Activated T-cell treated with anti-CD3 and anti-CD28 coated beads, Interleukin-2, amount 50 U/mL, for 4 hours (primary cell): Measurements from ENCODE around the gene CENPM. TPM values are rescaled to one million over a fixed set of nuclear protein-coding genes. Genes with fewer than 3 reads are reported as not detected.

Source experiments
- ATAC-seq, 2 donors: fragments of 200-7000 bp; cut with Tn5 transposase; one replicate each; pipeline ENCODE4 v1.10.0; 2021
- DNase-seq: peaks from one replicate; pipeline ENCODE4 v3.0.0-alpha.2; 2020
- H3K27me3 Mint-ChIP-seq: one replicate; pipeline ENCODE4 v1.8.0; 2021; ENCODE audit warnings: low read depth, mixed read lengths
- H3K36me3 Mint-ChIP-seq: one replicate; pipeline ENCODE4 v1.8.0; 2022; ENCODE audit warnings: mixed read lengths; ENCODE audit not compliant: insufficient read depth
- H3K4me1 Mint-ChIP-seq: one replicate; pipeline ENCODE4 v1.8.0; 2021; ENCODE audit warnings: low read depth, mixed read lengths
- H3K4me3 Mint-ChIP-seq: one replicate; pipeline ENCODE4 v1.8.0; 2021; ENCODE audit warnings: mild to moderate bottlenecking, moderate library complexity, mixed read lengths
- H3K9me3 Mint-ChIP-seq: one replicate; pipeline ENCODE4 v1.8.0; 2021; ENCODE audit warnings: mixed read lengths
- total RNA-seq, 3 donors: library from RNA; stranded (reverse); gene quantifications; one replicate each; pipeline ENCODE4 v1.2.1, GENCODE V29; 2021

CENPM gene
- total RNA-seq, 3 donors from 2014 or later: 40.7 to 52.2 (median 48.5) TPM

GRCh38 chr22:41916745-41917358 is 30.1 kb downstream of the CENPM start:
- no peak for DNase-seq
- Mint-ChIP-seq H3K27me3 (peaks cover 32% of the 10 kb centered on the region), H3K4me3 (no peak overlapping the region), H3K9me3 (no peaks in the 10 kb centered on the region), H3K36me3 (no peaks in the 10 kb centered on the region), H3K4me1 (peaks cover 28% of the 10 kb centered on the region)
- ATAC-seq: no peak

DNA sequence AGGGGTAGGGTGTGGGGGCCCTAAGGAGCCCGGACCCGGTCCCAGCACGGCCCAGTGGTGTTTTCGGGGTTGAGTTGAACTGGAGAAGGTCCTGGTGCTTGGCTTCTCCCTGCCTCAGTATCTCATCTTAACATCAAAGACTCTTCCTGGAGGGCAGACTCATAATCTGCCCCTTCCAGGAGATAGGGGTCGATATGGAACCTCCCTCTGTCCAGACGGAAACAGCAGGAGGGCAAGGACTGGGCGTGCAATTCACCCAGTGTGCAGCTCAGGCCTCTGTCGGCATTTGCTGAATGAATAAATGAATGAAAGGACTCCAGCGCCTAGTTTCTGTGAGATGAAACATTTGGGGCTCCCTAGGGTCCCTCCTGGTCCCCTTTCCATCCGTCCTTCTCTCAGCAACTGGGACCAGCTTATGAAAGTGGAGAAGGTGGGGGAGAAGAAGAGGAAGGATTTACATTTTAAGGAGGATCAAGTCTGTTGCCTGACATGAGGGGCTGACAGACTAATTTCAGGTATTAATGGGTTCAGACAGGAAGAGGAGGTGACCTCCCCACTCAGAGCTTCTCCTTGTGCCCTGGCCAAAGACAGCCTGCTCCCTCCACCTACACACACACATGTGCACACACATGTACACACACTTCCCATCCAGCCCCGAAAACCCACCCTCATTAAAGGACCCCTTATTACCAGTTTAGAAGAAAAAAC is 31.0 kb downstream of the CENPM start:
- Mint-ChIP-seq H3K36me3 (no peaks in the 10 kb centered on the region), H3K4me1 (peaks cover 33% of the 10 kb centered on the region), H3K27me3 (peaks cover 40% of the 10 kb centered on the region), H3K4me3 (peak overlapping the region; percentile 26), H3K9me3 (no peaks in the 10 kb centered on the region)
- no peak for ATAC-seq
- DNase-seq: no peak

GRCh38 chr22:41915035-41915785 is 31.7 kb downstream of the CENPM start, which contains the start of gene SHISA8:
TSS of gene SHISA8 (minus strand) at chr22:41915074. CDS start at chr22:41914667, 407 bp downstream.
- DNase-seq (peak; percentile 61), ATAC-seq (peak; percentile 53 to 60)
- peaks cover 40% of the 10 kb centered on the region for H3K27me3 Mint-ChIP-seq
- H3K4me1 Mint-ChIP-seq: peaks cover 30% of the 10 kb centered on the region
- peak within 1 kb of the TSS; percentile 61 for H3K4me3 Mint-ChIP-seq
- no peaks in the 10 kb centered on the region for H3K9me3 Mint-ChIP-seq
- H3K36me3 Mint-ChIP-seq: no peaks in the 10 kb centered on the region

DNA sequence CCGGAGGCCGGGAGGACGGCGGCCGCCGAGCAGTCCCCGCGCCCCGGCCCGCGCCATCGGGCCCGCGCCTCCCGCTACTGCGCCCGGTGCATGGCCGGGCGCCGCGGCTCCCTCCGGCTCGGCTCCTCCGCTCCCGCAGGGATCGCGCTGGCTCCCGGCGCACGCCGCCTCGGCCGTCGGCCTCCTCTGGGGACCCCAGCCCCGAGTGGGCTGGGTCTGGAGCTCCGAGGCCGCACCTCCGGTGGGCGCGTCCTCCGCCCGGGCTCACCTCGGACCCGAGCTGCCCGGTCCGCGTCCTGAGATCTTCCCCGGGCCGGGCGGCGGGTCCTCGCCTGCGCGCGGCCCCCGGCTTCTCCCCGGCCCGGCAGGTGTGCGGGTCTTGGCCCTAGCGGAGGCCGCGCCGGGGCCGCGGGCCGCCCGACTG is 32.3 kb downstream of the CENPM start:
- DNase-seq (no peak), ATAC-seq (peak; percentile 13 to 18)
- no peak overlapping the region for H3K4me3 Mint-ChIP-seq
- H3K27me3 Mint-ChIP-seq: peaks cover 40% of the 10 kb centered on the region
- H3K9me3 Mint-ChIP-seq: no peaks in the 10 kb centered on the region
- peaks cover 29% of the 10 kb centered on the region for H3K4me1 Mint-ChIP-seq
- no peaks in the 10 kb centered on the region for H3K36me3 Mint-ChIP-seq

DNA sequence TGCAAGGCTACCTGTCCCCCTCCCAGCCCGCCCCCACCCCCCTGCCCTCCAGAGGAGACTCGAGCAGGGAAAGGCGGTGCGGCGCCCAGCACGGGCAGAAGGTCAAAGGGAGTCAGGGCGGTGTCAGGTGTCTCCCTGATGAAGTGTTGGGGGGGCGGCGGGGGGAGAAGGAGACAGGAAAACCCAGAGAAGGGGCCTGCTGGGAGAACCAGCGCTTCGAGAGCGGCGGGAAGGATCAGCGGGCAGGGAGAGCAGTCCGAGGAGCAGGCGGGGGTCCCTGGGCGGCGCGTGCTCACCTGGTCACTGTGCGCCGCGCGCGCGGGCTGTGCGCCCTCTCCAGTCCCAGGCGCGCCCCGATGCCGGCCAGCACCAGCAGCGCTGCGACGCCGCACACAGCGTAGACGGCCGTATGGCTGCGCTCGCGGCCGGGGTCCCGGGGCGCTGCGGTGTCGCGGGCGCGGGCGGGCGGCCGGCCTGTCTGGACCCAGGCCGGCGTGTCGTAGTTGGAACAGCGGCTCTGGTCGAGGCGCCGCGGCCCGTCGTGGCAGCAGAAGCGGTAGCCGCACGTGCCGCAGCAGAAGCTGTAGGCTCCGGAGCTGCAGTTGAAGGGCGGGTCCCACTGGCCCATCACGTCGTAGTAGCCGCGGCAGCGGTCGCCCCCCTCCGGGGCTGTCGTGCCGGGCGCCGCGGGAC is 33.0 kb downstream of the CENPM start:
- H3K27me3 Mint-ChIP-seq: peaks cover 43% of the 10 kb centered on the region
- no peaks in the 10 kb centered on the region for H3K9me3 Mint-ChIP-seq
- H3K4me1 Mint-ChIP-seq: peaks cover 32% of the 10 kb centered on the region
- H3K36me3 Mint-ChIP-seq: no peaks in the 10 kb centered on the region
- H3K4me3 Mint-ChIP-seq: no peak overlapping the region
- DNase-seq (no peak), ATAC-seq (peak in 1 of 2 donors; percentile 8)

GRCh38 chr22:41913040-41913719 is 33.8 kb downstream of the CENPM start:
- no peaks in the 10 kb centered on the region for H3K36me3 Mint-ChIP-seq

DNA sequence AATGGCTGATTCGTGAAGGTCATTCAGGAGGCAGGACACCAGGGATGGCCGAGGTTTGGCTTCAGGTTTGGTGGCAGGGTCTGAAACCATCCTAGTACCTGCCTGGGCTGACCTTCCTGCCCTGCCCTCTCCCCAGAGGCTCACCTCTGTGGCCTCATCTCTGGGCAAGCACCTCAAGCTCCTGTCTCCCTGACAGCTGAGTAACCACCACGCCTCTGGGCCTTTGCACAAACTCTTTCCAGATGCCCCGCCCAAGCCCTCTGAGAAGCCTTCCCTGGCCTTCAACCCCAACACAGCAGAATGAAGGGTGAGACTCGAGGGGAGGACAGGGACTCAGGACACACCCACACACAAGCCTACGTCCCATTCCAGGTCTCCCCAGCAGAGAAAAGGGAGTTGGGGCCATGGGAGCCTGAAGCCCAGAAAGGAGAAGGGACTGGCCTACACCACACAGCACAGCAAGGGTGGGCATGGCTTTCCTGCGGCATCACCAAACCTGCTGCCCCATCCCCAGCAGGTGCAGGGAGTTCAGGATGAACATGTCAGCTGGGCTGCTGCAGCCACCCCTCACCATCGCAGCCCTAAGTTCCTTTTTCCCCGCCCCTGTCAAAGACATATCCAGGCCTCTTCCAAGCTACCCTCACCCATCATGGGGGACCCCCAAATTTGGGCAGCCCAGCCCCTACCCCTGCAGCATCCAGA is 34.5 kb downstream of the CENPM start:
- peaks cover under 1% of the 10 kb centered on the region for H3K36me3 Mint-ChIP-seq
- peaks cover 38% of the 10 kb centered on the region for H3K4me1 Mint-ChIP-seq
- H3K4me3 Mint-ChIP-seq: peak overlapping the region; percentile 65
- DNase-seq (no peak), ATAC-seq (no peak)
- H3K27me3 Mint-ChIP-seq: peaks cover 45% of the 10 kb centered on the region
- H3K9me3 Mint-ChIP-seq: no peaks in the 10 kb centered on the region

More at GRCh38 chr22:41913040-41913719, 33.8 kb downstream of the CENPM start:
- H3K4me1 Mint-ChIP-seq: peaks cover 36% of the 10 kb centered on the region
- peak overlapping the region; percentile 65 for H3K4me3 Mint-ChIP-seq
- DNase-seq: no peak
- ATAC-seq: no peak
- no peaks in the 10 kb centered on the region for H3K9me3 Mint-ChIP-seq
- H3K27me3 Mint-ChIP-seq: peaks cover 45% of the 10 kb centered on the region

DNA sequence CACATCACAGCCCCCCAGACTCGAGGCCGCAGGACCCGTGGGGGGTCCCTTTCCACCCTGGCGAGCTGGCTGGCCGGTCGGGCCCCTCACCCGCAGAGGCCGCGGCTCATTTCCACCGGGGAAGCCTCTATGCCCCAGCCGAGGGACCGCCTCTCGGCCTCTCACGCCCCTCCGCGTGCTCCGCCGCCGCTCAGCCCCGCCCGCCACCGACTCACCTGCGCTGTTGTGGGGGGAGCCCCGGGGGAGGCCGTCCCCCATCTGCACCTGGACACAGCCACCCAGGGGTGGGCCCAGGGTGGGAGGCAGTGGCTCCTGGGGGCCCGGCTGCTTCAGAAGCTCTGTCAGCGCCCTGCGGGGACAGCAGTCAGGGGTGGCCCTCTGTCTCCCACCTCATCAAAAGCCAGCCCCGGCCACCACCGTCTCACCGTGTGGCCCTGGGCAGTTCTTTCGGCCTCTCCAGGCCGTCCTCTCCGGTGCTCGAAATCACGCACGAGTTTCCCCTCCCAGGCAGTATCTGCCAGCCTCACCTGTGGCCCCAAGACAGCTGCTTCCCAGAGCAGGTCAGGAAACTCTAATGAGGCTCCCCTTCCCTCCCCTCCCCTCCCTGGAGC is 35.8 kb downstream of the CENPM start:
- Mint-ChIP-seq H3K4me1 (peaks cover 37% of the 10 kb centered on the region), H3K27me3 (peaks cover 40% of the 10 kb centered on the region), H3K9me3 (no peaks in the 10 kb centered on the region), H3K36me3 (peaks cover 1% of the 10 kb centered on the region), H3K4me3 (no peak overlapping the region)
- DNase-seq: no peak
- peak in 1 of 2 donors; percentile 20 for ATAC-seq

GRCh38 chr22:41910050-41911000 is 36.6 kb downstream of the CENPM start:
- Mint-ChIP-seq H3K4me1 (peaks cover 31% of the 10 kb centered on the region), H3K36me3 (peaks cover 5% of the 10 kb centered on the region), H3K4me3 (peak overlapping the region; percentile 50), H3K9me3 (no peaks in the 10 kb centered on the region), H3K27me3 (peaks cover 32% of the 10 kb centered on the region)
- ATAC-seq (peak; percentile 21 to 44), DNase-seq (peak; percentile 36)

- H3K27me3 Mint-ChIP-seq: peaks cover 29% of the 10 kb centered on the region
- DNase-seq (no peak), ATAC-seq (no peak)
- peaks cover 5% of the 10 kb centered on the region for H3K36me3 Mint-ChIP-seq
- no peaks in the 10 kb centered on the region for H3K9me3 Mint-ChIP-seq
- peak overlapping the region; percentile 24 for H3K4me3 Mint-ChIP-seq
- peaks cover 30% of the 10 kb centered on the region for H3K4me1 Mint-ChIP-seq
Observed at GRCh38 chr22:41909310-41910049, 37.5 kb downstream of the CENPM start.

GRCh38 chr22:41908411-41909309 is 38.3 kb downstream of the CENPM start:
- no peak for DNase-seq
- H3K27me3 Mint-ChIP-seq: peaks cover 29% of the 10 kb centered on the region
- peaks cover 5% of the 10 kb centered on the region for H3K36me3 Mint-ChIP-seq
- no peak overlapping the region for H3K4me3 Mint-ChIP-seq
- no peak for ATAC-seq
- peaks cover 30% of the 10 kb centered on the region for H3K4me1 Mint-ChIP-seq
- H3K9me3 Mint-ChIP-seq: no peaks in the 10 kb centered on the region
